Mesenchymal stem cell (in vitro differentiated cells and primary cell): ENCODE data around the gene RHEB.

ENCODE experiments used
- DNase-seq: peaks from one replicate; pipeline ENCODE4 v3.0.0-alpha.2; 2013
- H2AFZ ChIP-seq: one replicate; pipeline ENCODE4 v1.6.1; 2013; ENCODE audit warnings: low read depth, mild to moderate bottlenecking, control low read depth, inconsistent platforms, low read length, moderate library complexity
- H2AK5ac ChIP-seq: 2 replicates; pipeline ENCODE4 v1.6.1; 2013; ENCODE audit warnings: low read length, moderate library complexity, mild to moderate bottlenecking, inconsistent platforms; ENCODE audit not compliant: severe bottlenecking
- H2BK120ac ChIP-seq: one replicate; pipeline ENCODE4 v1.6.1; 2013; ENCODE audit warnings: low read depth, mild to moderate bottlenecking, inconsistent platforms, low read length, moderate library complexity
- H2BK12ac ChIP-seq, 2 experiments: one replicate each; pipeline ENCODE4 v1.6.1; 2013; ENCODE audit warnings: inconsistent platforms in 2 of 2, low read length in 2 of 2, mild to moderate bottlenecking in 2 of 2, moderate library complexity in 2 of 2, control low read depth in 1 of 2
- H2BK15ac ChIP-seq: one replicate; pipeline ENCODE4 v1.6.1; 2013; ENCODE audit warnings: mild to moderate bottlenecking, low read depth, inconsistent platforms; ENCODE audit not compliant: poor library complexity, severe bottlenecking
- H2BK5ac ChIP-seq: 2 replicates; pipeline ENCODE4 v1.6.1; 2013; ENCODE audit warnings: low read depth, mild to moderate bottlenecking, low read length, control low read depth, inconsistent platforms; ENCODE audit not compliant: poor library complexity, severe bottlenecking
- H3K14ac ChIP-seq, 2 experiments: one replicate each; pipeline ENCODE4 v1.6.1; 2013; ENCODE audit warnings: inconsistent platforms in 2 of 2, low read length in 2 of 2, control low read depth in 1 of 2, mild to moderate bottlenecking in 1 of 2, moderate library complexity in 1 of 2
- H3K18ac ChIP-seq, 2 experiments: one replicate each; pipeline ENCODE4 v1.6.1; 2013; ENCODE audit warnings: inconsistent platforms in 2 of 2, low read length in 2 of 2, control low read depth in 1 of 2, low read depth in 1 of 2, mild to moderate bottlenecking in 1 of 2
- H3K23ac ChIP-seq, 2 experiments: one replicate each; pipeline ENCODE4 v1.6.1; 2013; ENCODE audit warnings: inconsistent platforms in 2 of 2, low read length in 2 of 2, mild to moderate bottlenecking in 2 of 2, moderate library complexity in 2 of 2, control low read depth in 1 of 2
- H3K27ac ChIP-seq: 2 replicates; pipeline ENCODE4 v1.5.1; 2013; ENCODE audit warnings: mild to moderate bottlenecking, moderate library complexity, low read length, control low read depth, inconsistent platforms; ENCODE audit not compliant: poor library complexity, severe bottlenecking
- H3K27me3 ChIP-seq, 2 experiments: 2 replicates each; pipeline versions ENCODE4 v1.6.1 to v1.7.0; 2013; ENCODE audit warnings: low read length in 2 of 2, mild to moderate bottlenecking in 2 of 2, moderate library complexity in 2 of 2, control low read depth in 1 of 2, inconsistent platforms in 1 of 2; ENCODE audit not compliant: control insufficient read depth in 1 of 2, insufficient read depth in 1 of 2
- H3K36me3 ChIP-seq, 2 experiments: 2 replicates each; pipeline versions ENCODE4 v1.6.1 to v1.7.0; 2013; ENCODE audit warnings: low read length in 2 of 2, control low read depth in 1 of 2, inconsistent platforms in 1 of 2, low read depth in 1 of 2, mild to moderate bottlenecking in 1 of 2; ENCODE audit not compliant: insufficient read depth in 2 of 2, control insufficient read depth in 1 of 2
- H3K4ac ChIP-seq, 2 experiments: one replicate each; pipeline ENCODE4 v1.6.1; 2013; ENCODE audit warnings: inconsistent platforms in 2 of 2, low read length in 2 of 2, mild to moderate bottlenecking in 2 of 2, moderate library complexity in 2 of 2, control low read depth in 1 of 2, low read depth in 1 of 2
- H3K4me1 ChIP-seq: 2 replicates; pipeline ENCODE4 v1.6.1; 2013; ENCODE audit warnings: low read depth, low read length, control low read depth; ENCODE audit not compliant: control insufficient read depth, insufficient read depth
- H3K4me2 ChIP-seq: 2 replicates; pipeline ENCODE4 v1.6.1; 2013; ENCODE audit warnings: low read length, mild to moderate bottlenecking, inconsistent platforms; ENCODE audit not compliant: poor library complexity, severe bottlenecking
- H3K4me3 ChIP-seq, 2 experiments: 2 replicates each; pipeline versions ENCODE4 v1.5.1 to v1.7.0; 2013; ENCODE audit warnings: low read length in 2 of 2, mild to moderate bottlenecking in 2 of 2, control low read depth in 1 of 2, low read depth in 1 of 2; ENCODE audit not compliant: insufficient read depth in 1 of 2
- H3K79me1 ChIP-seq: replicated peaks from 2 replicates; pipeline ENCODE4 v1.6.1; 2013; ENCODE audit warnings: mild to moderate bottlenecking, control low read depth, low read length, inconsistent platforms; ENCODE audit not compliant: poor library complexity, severe bottlenecking
- H3K9ac ChIP-seq: 2 replicates; pipeline ENCODE4 v1.7.0; 2013; ENCODE audit warnings: mild to moderate bottlenecking, low read length, moderate library complexity
- H3K9me3 ChIP-seq: 2 replicates; pipeline ENCODE4 v1.7.0; 2013; ENCODE audit warnings: mild to moderate bottlenecking, low read length; ENCODE audit not compliant: control insufficient read depth
- H4K8ac ChIP-seq: one replicate; pipeline ENCODE4 v1.6.1; 2013; ENCODE audit warnings: inconsistent platforms, mild to moderate bottlenecking, low read length, moderate library complexity
- H4K91ac ChIP-seq: one replicate; pipeline ENCODE4 v1.6.1; 2013; ENCODE audit warnings: mild to moderate bottlenecking, low read length, inconsistent platforms
- WGBS: methylation state at CpG from one replicate; pipeline ENCODE4 v1.1.7; 2013; ENCODE audit warnings: mixed read lengths; 5-methylcytosine and 5-hydroxymethylcytosine counted together

Gene RHEB

DNA sequence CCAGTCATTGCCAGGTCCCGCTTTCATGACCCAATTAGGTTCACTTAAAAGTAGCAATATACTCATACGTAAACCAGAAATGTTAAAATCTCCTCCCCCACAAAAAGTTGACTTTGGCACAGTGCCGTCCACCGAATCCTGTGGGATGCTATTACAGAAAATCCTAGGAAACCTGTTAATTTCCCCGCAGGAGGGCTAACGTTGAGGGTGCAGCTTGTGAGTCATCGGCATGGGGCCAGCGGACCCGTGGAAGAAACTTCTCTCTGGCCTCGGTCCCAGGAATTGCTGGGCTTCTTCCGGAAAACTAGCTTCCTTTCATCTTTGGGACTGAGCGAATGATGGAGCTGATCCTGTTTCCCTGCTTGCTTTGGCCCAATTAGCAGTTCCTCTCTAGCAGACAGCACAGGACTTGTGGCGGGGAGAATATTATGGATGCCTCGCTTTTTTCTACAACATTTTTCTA, 93.2 kb downstream of the RHEB start:
- DNase-seq, result peak; percentile 79
- no peak overlapping the region for H2BK15ac ChIP-seq
- no peak overlapping the region for H2AK5ac ChIP-seq
- no peaks in the 10 kb centered on the region for H3K36me3 ChIP-seq
- peaks cover 15% of the 10 kb centered on the region for H3K9me3 ChIP-seq
- no peak overlapping the region for H3K14ac ChIP-seq
- H4K8ac ChIP-seq, result no peak overlapping the region
- no peaks in the 10 kb centered on the region for H3K27me3 ChIP-seq
- WGBS, result 66% methylated on average over 14 of the region's 14 CpGs
- no peak overlapping the region for H2BK12ac ChIP-seq
- H3K27ac ChIP-seq, result peak overlapping the region; percentile 51
- no peak overlapping the region for H2BK120ac ChIP-seq
- peaks cover 35% of the 10 kb centered on the region for H3K4me1 ChIP-seq
- no peak overlapping the region for H2AFZ ChIP-seq
- peak overlapping the region in 1 of 2 experiments; percentile 28 for H3K18ac ChIP-seq
- no peak overlapping the region for H2BK5ac ChIP-seq
- no peak overlapping the region for H3K4me2 ChIP-seq
- H3K23ac ChIP-seq, result no peak overlapping the region
- no peak overlapping the region for H3K4ac ChIP-seq
- H3K79me1 ChIP-seq, result no peaks in the 10 kb centered on the region
- no peak overlapping the region for H4K91ac ChIP-seq
- peak overlapping the region in 1 of 2 experiments; percentile 45 for H3K4me3 ChIP-seq
- H3K9ac ChIP-seq, result peak overlapping the region; percentile 77

- H3K14ac ChIP-seq, result no peak overlapping the region
- H2BK120ac ChIP-seq, result no peak overlapping the region
- H3K4ac ChIP-seq, result peak overlapping the region in 1 of 2 experiments; percentile 67
- no peak overlapping the region for H3K27ac ChIP-seq
- H3K36me3 ChIP-seq, result no peaks in the 10 kb centered on the region
- H4K8ac ChIP-seq, result no peak overlapping the region
- H3K9ac ChIP-seq, result peak overlapping the region; percentile 77
- peak overlapping the region in 1 of 2 experiments; percentile 23 for H3K18ac ChIP-seq
- H3K9me3 ChIP-seq, result peaks cover 17% of the 10 kb centered on the region
- H3K4me1 ChIP-seq, result peaks cover 35% of the 10 kb centered on the region
- no peak overlapping the region for H4K91ac ChIP-seq
- 34% methylated on average over 5 of the region's 7 CpGs for WGBS
- H3K4me3 ChIP-seq, result peak overlapping the region in 1 of 2 experiments; percentile 45
- no peak overlapping the region for H2BK12ac ChIP-seq
- H2BK5ac ChIP-seq, result no peak overlapping the region
- H2AFZ ChIP-seq, result no peak overlapping the region
- no peak overlapping the region for H3K4me2 ChIP-seq
- DNase-seq, result peak; percentile 90
- peak overlapping the region; percentile 61 for H2AK5ac ChIP-seq
- no peak overlapping the region for H3K23ac ChIP-seq
- no peak overlapping the region for H2BK15ac ChIP-seq
- H3K79me1 ChIP-seq, result no peaks in the 10 kb centered on the region
- H3K27me3 ChIP-seq, result no peaks in the 10 kb centered on the region
Observed at GRCh38 chr7:151425670-151426440, 93.8 kb downstream of the RHEB start.

DNA sequence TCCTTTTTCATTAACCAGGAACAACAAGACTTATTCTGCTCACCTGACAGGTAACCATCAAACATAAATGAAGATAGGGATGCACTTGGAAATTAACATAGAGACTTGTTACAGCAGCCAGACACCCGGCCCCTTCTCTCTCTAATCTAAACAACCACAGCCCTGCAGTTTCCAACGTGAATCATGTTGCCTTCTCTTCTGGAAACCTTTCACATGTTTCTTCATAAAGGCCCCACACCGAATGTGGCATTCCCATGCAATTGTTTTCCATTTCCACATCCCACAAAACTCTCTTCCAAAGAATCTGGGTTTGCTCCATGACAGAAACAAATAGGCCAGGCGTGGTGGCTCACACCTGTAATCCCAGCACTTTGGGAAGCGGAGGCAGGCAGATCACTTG, 94.9 kb downstream of the RHEB start:
- WGBS, result 58% methylated on average over 5 of the region's 5 CpGs
- H3K18ac ChIP-seq, result no peak overlapping the region

GRCh38 chr7:151423936-151424335, 95.8 kb downstream of the RHEB start:
- Histone ChIP-seq H3K9me3 (peaks cover 27% of the 10 kb centered on the region), H2BK15ac (no peak overlapping the region)

More for the DNA sequence above, 94.9 kb downstream of the RHEB start:
- no peak overlapping the region for H3K27ac ChIP-seq
- no peak overlapping the region for H3K4me2 ChIP-seq
- H3K14ac ChIP-seq, result no peak overlapping the region
- no peak overlapping the region for H4K8ac ChIP-seq
- H4K91ac ChIP-seq, result no peak overlapping the region
- H2BK120ac ChIP-seq, result no peak overlapping the region
- peaks cover 31% of the 10 kb centered on the region for H3K4me1 ChIP-seq
- H2AK5ac ChIP-seq, result no peak overlapping the region
- no peak overlapping the region for H2BK5ac ChIP-seq
- no peak overlapping the region for H2BK12ac ChIP-seq
- no peaks in the 10 kb centered on the region for H3K36me3 ChIP-seq
- H3K4ac ChIP-seq, result no peak overlapping the region
- H2BK15ac ChIP-seq, result no peak overlapping the region
- H3K9ac ChIP-seq, result no peak overlapping the region
- H2AFZ ChIP-seq, result no peak overlapping the region
- DNase-seq, result peak; percentile 77
- H3K27me3 ChIP-seq, result no peaks in the 10 kb centered on the region
- H3K23ac ChIP-seq, result no peak overlapping the region
- no peaks in the 10 kb centered on the region for H3K79me1 ChIP-seq
- peaks cover 23% of the 10 kb centered on the region for H3K9me3 ChIP-seq
- H3K4me3 ChIP-seq, result no peak overlapping the region

More at GRCh38 chr7:151423936-151424335, 95.8 kb downstream of the RHEB start:
- Histone ChIP-seq H2AK5ac (no peak overlapping the region), H3K4me3 (no peak overlapping the region), H3K79me1 (no peaks in the 10 kb centered on the region), H3K4ac (no peak overlapping the region), H3K4me1 (peaks cover 24% of the 10 kb centered on the region), H3K9ac (no peak overlapping the region), H2BK120ac (no peak overlapping the region), H2BK5ac (no peak overlapping the region), H3K27ac (no peak overlapping the region), H4K91ac (no peak overlapping the region), H3K4me2 (no peak overlapping the region), H2BK12ac (no peak overlapping the region), H3K27me3 (no peaks in the 10 kb centered on the region), H3K14ac (no peak overlapping the region), H2AFZ (no peak overlapping the region), H3K36me3 (no peaks in the 10 kb centered on the region), H4K8ac (no peak overlapping the region), H3K18ac (no peak overlapping the region), H3K23ac (no peak overlapping the region)
- WGBS, result 94% methylated on average over 4 of the region's 5 CpGs
- no peak for DNase-seq
